ENCODE measurements around the gene CAPRIN2.

GRCh38 chr12:30695199-30696102, 59.3 kb downstream of the CAPRIN2 start, which contains the start of gene IPO8:
- peak; percentile 25 to 47 for TF ChIP-seq CTCF (conservative IDR thresholded peaks at IDR 0.05 in 1 of 2, IDR thresholded peaks at IDR 0.05 in 1 of 2; ENCODE audit: low read depth in 1 of 2, low read length in 2 of 2)
- TF ChIP-seq EZH2 (IDR thresholded peaks at IDR 0.05; ENCODE audit: low read length, missing control alignments): no peak
